Caco-2 (cell line): ENCODE results near the gene GRXCR2. TPM values are rescaled to one million over a fixed set of nuclear protein-coding genes. Genes with fewer than 3 reads are reported as not detected.

Source experiments
- BruUV-seq: library from RNA; stranded (reverse); fragments of 400-500 nt; replicated peaks from 2 replicates; lab custom pipeline; 2021; lab: Mats Ljungman, UMichigan
- CTCF ChIA-PET: fragments of 300-600 bp; sonication (Branson Sonifier 250); formaldehyde crosslinking; loops from one replicate; lab custom pipeline; 2022; ENCODE audit warnings: antibody characterized with exemption; lab: Charles Lee
- POLR2A ChIA-PET: fragments of 300-600 bp; sonication (Branson Sonifier 250); formaldehyde crosslinking; loops from one replicate; lab custom pipeline; 2022; ENCODE audit warnings: antibody characterized with exemption; lab: Charles Lee
- DNase-seq, 2 experiments: peaks; one replicate each; pipeline versions ENCODE4 v3.0.0 to v3.0.0-alpha.2; 2020 to 2022
- H3K27me3 ChIP-seq: replicated peaks from 2 replicates; pipeline ENCODE4 v1.6.0; 2011; ENCODE audit warnings: low read length; ENCODE audit not compliant: control insufficient read depth, insufficient read depth
- H3K36me3 ChIP-seq: 2 replicates; pipeline ENCODE4 v1.5.1; 2011; ENCODE audit warnings: low read length; ENCODE audit not compliant: control insufficient read depth, insufficient read depth
- H3K4me1 ChIP-seq: fragments of 250-450 bp; sonication (Bioruptor Pico); 2 replicates; pipeline ENCODE4 v1.5.1; 2020; ENCODE audit warnings: mild to moderate bottlenecking
- H3K4me3 ChIP-seq: 2 replicates; pipeline ENCODE4 v1.5.1; 2011; ENCODE audit warnings: low read depth, mild to moderate bottlenecking, control low read depth, low read length
- H3K9me3 ChIP-seq: fragments of 250-450 bp; sonication (Bioruptor Pico); 2 replicates; pipeline ENCODE4 v1.5.1; 2020; ENCODE audit warnings: mild to moderate bottlenecking, moderate library complexity
- H3K27ac Mint-ChIP-seq: one replicate; pipeline ENCODE4 v1.8.0; 2022; ENCODE audit warnings: mixed read lengths; ENCODE audit not compliant: unreplicated experiment
- H3K27me3 Mint-ChIP-seq: one replicate; pipeline ENCODE4 v1.8.0; 2022; ENCODE audit warnings: mixed read lengths; ENCODE audit not compliant: insufficient read depth, unreplicated experiment
- H3K36me3 Mint-ChIP-seq: one replicate; pipeline ENCODE4 v1.8.0; 2022; ENCODE audit warnings: mild to moderate bottlenecking, mixed read lengths; ENCODE audit not compliant: insufficient read depth, unreplicated experiment
- H3K4me1 Mint-ChIP-seq: one replicate; pipeline ENCODE4 v1.8.0; 2022; ENCODE audit warnings: low read depth, mixed read lengths; ENCODE audit not compliant: unreplicated experiment
- H3K4me3 Mint-ChIP-seq: one replicate; pipeline ENCODE4 v1.8.0; 2022; ENCODE audit warnings: mild to moderate bottlenecking, moderate library complexity, mixed read lengths; ENCODE audit not compliant: unreplicated experiment
- H3K9me3 Mint-ChIP-seq: one replicate; pipeline ENCODE4 v1.8.0; 2022; ENCODE audit warnings: mixed read lengths; ENCODE audit not compliant: unreplicated experiment
- CTCF ChIP-seq, 2 experiments: fragments of 200-600 bp in 1 of 2; IDR thresholded peaks; 1 replicate in 1 of 2; 2 replicates in 1 of 2; pipeline versions ENCODE4 v1.5.1 to v1.8.0; 2011 to 2022; ENCODE audit warnings: antibody characterized with exemption in 1 of 2, control low read depth in 1 of 2, inconsistent platforms in 1 of 2, low read depth in 1 of 2, low read length in 1 of 2, mild to moderate bottlenecking in 1 of 2, moderate library complexity in 1 of 2; ENCODE audit not compliant: insufficient read depth in 1 of 2, severe bottlenecking in 1 of 2, unreplicated experiment in 1 of 2
- intact Hi-C: fragments of 100-400 bp; cut with micrococcal nuclease; formaldehyde crosslinking; loops from one replicate; pipeline ENCODE4 v1.10.0; 2022; ENCODE audit not compliant: unreplicated experiment
- total RNA-seq: library from RNA; stranded (reverse); gene quantifications from 2 replicates; pipeline ENCODE4 v1.2.3, GENCODE V29; 2022

The GRXCR2 gene
- total RNA-seq, 1 experiment from 2014 or later, result not detected

GRCh38 chr5:145874765-145875164, 2.0 kb upstream of the GRXCR2 start:
- CTCF ChIA-PET, result no interaction called here

GRCh38 chr5:145872486-145872885, 328 bp downstream of the GRXCR2 start:
- Mint-ChIP-seq H3K27me3 (no peaks in the 10 kb centered on the region), H3K27ac (no peak overlapping the region), H3K36me3 (no peaks in the 10 kb centered on the region), H3K4me1 (no peaks in the 10 kb centered on the region), H3K9me3 (no peaks in the 10 kb centered on the region), H3K4me3 (no peak overlapping the region)
- intact Hi-C loops, result no loop called here
- DNase-seq, result no peak
- H3K36me3 ChIP-seq, result no peaks in the 10 kb centered on the region
- H3K9me3 ChIP-seq, result no peaks in the 10 kb centered on the region
- no peak overlapping the region for H3K4me3 ChIP-seq
- BruUV-seq, result no TSS peak
- ChIA-PET CTCF (no interaction called here), POLR2A (no interaction called here)
- no peak for TF ChIP-seq CTCF (IDR thresholded peaks at IDR 0.05; ENCODE audit: insufficient read depth in 1 of 2, low read depth in 1 of 2, low read length in 1 of 2, severe bottlenecking in 1 of 2, unreplicated experiment in 1 of 2)
- H3K27me3 ChIP-seq, result no peaks in the 10 kb centered on the region
- no peaks in the 10 kb centered on the region for H3K4me1 ChIP-seq

More at GRCh38 chr5:145874765-145875164, 2.0 kb upstream of the GRXCR2 start:
- no peaks in the 10 kb centered on the region for H3K36me3 Mint-ChIP-seq
- H3K27me3 Mint-ChIP-seq, result no peaks in the 10 kb centered on the region
- DNase-seq, result no peak
- intact Hi-C loops, result no loop called here
- H3K4me1 Mint-ChIP-seq, result no peaks in the 10 kb centered on the region
- no peak overlapping the region for H3K4me3 Mint-ChIP-seq
- H3K9me3 Mint-ChIP-seq, result no peaks in the 10 kb centered on the region
- no peak for TF ChIP-seq CTCF (IDR thresholded peaks at IDR 0.05; ENCODE audit: insufficient read depth in 1 of 2, low read depth in 1 of 2, low read length in 1 of 2, severe bottlenecking in 1 of 2, unreplicated experiment in 1 of 2)
- H3K4me1 ChIP-seq, result no peaks in the 10 kb centered on the region
- no peak overlapping the region for H3K27ac Mint-ChIP-seq
- no peak overlapping the region for H3K4me3 ChIP-seq
- no TSS peak for BruUV-seq
- no peaks in the 10 kb centered on the region for H3K9me3 ChIP-seq
- POLR2A ChIA-PET, result no interaction called here
- H3K27me3 ChIP-seq, result no peaks in the 10 kb centered on the region
- no peaks in the 10 kb centered on the region for H3K36me3 ChIP-seq

- TF ChIP-seq CTCF (IDR thresholded peaks at IDR 0.05; ENCODE audit: insufficient read depth in 1 of 2, low read depth in 1 of 2, low read length in 1 of 2, severe bottlenecking in 1 of 2, unreplicated experiment in 1 of 2), result no peak
- no TSS peak for BruUV-seq
- no peaks in the 10 kb centered on the region for H3K27me3 ChIP-seq
- no peak for DNase-seq
- H3K9me3 Mint-ChIP-seq, result no peaks in the 10 kb centered on the region
- H3K36me3 Mint-ChIP-seq, result no peaks in the 10 kb centered on the region
- H3K27me3 Mint-ChIP-seq, result no peaks in the 10 kb centered on the region
- H3K27ac Mint-ChIP-seq, result no peak overlapping the region
- no peaks in the 10 kb centered on the region for H3K4me1 Mint-ChIP-seq
- no peak overlapping the region for H3K4me3 Mint-ChIP-seq
- no peaks in the 10 kb centered on the region for H3K9me3 ChIP-seq
- H3K4me1 ChIP-seq, result no peaks in the 10 kb centered on the region
- H3K4me3 ChIP-seq, result no peak overlapping the region
- intact Hi-C loops, result no loop called here
- H3K36me3 ChIP-seq, result no peaks in the 10 kb centered on the region
- ChIA-PET CTCF (no interaction called here), POLR2A (no interaction called here)
Measured at GRCh38 chr5:145869753-145870152, 3.1 kb downstream of the GRXCR2 start.
